NCI-H526 treated with DMSO at 0.1 percent for 48 hours (cell line): ENCODE results near the gene RNU7-1.
A peak's percentile ranks its signal among the peaks of the same experiment; 100 is the strongest.

Source experiments
- DNase-seq: peaks from one replicate; lab custom pipeline; 2025; lab: John Stamatoyannopoulos, UW

RNU7-1 gene

GRCh38 chr12:6965026-6965661 is 21.5 kb downstream of the RNU7-1 start:
- DNase-seq: peak; percentile 65

DNA sequence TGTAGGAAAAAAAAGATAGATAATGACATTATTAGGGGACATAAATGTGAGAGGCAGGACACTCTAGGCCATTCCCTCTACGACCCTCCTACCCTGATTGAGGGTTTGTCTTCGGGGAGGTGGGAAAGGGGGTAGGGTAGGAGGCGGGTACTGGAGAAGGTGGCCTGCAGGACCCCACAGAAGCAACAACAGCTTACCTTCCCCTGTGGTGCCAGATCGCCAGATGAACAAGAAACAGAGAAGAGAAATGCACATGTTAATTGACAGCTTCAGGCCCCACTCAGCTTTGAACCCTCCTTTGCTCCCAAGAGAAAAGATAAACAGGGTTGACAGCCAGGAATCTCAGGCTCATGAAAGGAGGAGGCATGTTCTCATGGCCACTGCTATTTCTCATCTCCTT is 22.1 kb downstream of the RNU7-1 start:
- no peak for DNase-seq

- DNase-seq: no peak
Observed at GRCh38 chr12:6966351-6966750, 22.7 kb downstream of the RNU7-1 start.

DNA sequence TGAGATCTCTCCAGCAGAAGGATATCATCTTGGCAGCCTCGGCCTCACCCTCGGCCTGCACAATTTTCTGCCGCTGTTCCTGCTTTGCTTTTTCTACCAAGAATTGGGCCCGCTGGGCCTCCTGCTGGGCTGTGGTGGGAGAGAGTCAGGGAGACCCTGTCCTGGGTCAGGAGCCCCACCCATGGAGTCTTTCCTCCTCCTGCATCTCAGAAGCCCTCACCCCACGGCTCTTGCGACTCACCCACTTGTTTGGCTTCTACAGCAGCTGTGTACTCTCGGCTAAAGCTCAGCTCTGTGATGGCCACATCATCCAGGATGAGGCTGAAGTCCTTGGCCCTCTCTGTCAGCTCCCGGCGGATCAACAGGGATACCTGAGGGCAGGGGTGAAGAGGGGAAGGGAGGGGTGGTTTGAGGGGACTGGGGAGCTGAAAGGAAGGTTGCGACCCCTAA is 24.1 kb downstream of the RNU7-1 start:
- DNase-seq: no peak

- no peak for DNase-seq
Observed at GRCh38 chr12:6968426-6968825, 24.8 kb downstream of the RNU7-1 start.

DNA sequence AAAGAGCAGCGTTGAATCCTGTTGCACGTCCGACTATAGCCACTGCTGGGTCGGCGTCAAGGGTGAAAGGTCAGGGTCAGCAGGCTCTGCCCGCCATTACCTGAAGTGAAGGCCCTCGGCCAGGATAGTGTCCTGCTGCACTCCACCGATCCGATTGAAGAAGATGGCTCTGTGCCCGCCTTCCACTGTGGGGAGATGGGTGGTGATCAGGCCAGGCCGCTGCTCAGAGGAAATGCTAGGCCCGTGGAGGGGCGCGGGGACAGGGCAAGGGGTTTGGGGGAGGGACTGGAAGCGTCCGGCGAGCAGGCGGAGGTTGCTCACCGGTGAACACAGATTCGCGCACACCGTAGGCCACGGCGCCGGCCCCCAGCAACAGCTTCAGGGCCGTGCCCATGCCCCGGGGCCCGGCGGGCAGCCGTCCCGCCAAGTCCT is 26.5 kb downstream of the RNU7-1 start:
- DNase-seq: peak; percentile 1

DNA sequence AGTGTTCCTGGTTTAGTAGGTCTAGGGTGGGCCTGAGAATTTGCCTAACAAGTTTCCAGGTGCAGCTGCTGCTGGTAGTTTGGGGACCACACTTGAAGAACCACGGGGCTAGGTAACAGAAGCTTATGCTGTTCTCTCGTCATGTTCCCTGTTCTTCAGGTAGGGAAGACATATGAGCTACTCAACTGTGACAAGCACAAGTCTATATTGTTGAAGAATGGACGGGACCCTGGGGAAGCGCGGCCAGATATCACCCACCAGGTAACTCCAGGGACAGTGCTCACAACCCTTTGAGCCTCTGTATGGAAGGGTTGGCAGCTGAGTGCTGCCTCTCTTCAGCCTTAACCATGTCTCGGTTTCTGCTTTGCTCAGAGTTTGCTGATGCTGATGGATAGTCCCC is 30.6 kb downstream of the RNU7-1 start:
- no peak for DNase-seq

DNA sequence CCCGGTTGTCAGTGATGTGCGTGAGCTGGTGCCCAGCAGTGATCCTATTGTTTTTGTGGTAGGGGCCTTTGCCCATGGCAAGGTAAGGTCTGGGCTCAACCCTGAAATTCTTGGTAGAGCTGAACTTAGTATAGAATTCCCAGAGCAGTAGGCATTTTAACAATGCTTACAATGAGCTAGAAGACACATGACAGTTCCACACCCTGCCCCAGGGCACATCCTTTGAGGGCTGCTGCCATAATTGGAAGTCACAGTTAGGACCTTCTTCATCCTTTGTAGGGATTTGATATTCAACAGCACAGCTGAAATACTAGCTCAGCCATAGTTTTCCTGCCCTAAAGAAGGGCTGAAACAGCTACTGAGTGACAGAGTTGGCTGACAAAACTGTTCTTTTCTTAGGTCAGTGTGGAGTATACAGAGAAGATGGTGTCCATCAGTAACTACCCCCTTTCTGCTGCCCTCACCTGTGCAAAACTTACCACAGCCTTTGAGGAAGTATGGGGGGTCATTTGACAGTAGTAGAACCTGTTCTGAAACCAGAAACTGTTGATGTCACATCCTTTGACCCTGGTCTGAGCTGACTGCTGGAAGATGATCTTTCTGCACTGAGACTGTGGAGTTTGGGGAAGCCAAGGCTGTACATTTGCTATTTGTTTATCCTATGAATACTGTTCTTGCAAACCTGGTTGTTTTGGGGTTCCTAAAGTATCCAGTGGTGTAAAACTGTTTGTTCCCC is 31.8 kb downstream of the RNU7-1 start:
- DNase-seq: no peak

DNA sequence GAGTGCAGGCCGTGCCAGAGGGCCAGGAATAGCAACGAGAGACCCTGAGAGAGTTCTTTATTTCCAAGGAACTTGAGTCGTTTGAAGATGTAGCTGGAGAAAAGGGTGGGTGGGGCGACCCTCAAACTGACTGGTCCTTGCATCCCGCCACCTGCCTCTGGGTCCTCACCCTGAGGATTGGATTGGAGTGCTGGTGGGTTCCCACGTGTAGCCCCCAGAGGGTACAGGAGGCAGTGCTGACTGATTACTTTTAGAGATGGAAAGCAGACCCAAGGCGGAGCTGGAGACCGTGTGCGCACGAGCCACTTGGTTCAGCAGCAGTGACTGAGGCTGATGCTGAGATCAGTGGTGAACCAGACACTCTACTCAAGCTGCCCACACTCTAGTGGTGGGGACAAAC is 34.0 kb downstream of the RNU7-1 start:
- no peak for DNase-seq

DNA sequence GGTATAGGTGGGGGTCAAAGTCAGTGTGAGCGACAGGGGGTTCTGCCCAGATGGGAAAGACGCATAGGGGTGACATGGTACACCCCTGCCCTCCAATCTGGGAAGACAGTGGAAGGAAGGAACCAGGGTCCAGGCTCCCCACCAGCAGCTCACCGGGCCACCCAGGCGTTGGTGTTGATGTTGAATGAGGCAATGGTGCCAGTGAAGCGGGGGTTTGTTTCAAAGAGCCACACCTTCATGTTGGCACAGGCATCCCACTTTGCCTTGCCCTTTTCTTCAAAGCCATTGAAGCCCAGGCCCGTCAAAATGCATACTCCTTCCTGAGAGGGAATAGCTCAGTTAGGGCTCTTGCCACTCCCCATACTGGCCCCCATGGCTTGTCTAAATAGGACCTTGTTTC is 34.6 kb downstream of the RNU7-1 start:
- DNase-seq: no peak

GRCh38 chr12:6978611-6979011 is 35.0 kb downstream of the RNU7-1 start:
- DNase-seq: no peak

DNA sequence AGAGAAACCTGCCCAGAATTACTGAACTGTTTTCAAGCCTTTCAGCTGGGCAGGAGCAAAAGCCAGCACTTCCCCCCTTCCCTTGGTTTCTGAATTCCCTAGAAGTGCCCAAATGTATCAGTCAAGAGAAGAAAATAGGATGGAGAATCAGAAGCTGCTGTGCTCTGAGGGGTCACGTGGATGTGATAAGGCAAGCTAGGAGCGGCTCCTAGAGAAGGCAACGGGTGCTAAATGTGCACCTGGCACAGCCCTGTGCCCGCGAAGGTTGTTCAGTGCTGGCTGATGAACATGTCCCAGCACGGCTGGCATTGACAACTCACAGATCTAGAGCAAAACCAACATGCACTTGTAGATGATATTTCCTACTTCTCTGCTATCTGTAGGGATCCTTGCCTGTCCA is 35.4 kb downstream of the RNU7-1 start:
- DNase-seq: no peak

GRCh38 chr12:6979453-6979852 is 35.8 kb downstream of the RNU7-1 start:
- no peak for DNase-seq

DNA sequence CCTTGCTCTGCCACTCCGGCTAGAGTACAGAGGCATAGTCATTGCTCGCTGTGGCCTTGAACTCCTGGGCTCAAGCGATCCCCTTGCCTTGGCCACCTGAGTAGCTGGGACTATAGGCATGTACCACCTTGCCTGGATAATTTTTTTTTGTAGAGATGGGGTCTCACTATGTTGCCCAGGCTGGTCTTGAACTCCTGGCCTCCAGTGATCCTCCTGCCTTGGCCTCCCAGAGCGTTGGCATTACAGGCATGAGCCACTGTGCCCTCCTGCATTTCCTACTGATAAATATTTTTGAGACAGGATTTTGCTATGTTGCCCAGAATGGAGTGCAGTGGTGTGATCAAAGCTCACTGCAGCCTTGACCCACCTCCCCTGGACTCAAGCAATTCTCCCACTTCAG is 36.5 kb downstream of the RNU7-1 start:
- DNase-seq: no peak

GRCh38 chr12:6980740-6981139 is 37.1 kb downstream of the RNU7-1 start:
- DNase-seq: no peak

GRCh38 chr12:6981152-6982052 is 37.8 kb downstream of the RNU7-1 start:
- DNase-seq: no peak

DNA sequence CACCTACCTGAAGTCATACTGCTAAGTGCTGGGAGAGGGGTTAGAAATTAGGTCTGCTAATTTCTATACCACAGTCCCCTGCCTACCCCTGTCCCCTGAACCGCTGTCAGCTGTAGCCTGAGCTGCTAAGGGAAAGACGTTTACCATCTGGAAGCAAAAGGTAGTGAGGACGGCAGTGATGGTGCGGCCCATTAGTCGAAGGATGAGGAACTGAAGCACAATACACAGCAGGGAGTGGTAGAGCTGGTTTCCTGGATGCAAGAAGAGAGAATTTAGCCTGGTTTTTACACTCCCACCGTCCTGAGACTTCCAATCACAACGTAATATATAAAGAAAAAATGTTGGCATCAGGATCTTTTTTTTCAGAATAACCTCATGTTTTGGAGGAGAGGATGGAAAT is 38.9 kb downstream of the RNU7-1 start:
- no peak for DNase-seq

DNA sequence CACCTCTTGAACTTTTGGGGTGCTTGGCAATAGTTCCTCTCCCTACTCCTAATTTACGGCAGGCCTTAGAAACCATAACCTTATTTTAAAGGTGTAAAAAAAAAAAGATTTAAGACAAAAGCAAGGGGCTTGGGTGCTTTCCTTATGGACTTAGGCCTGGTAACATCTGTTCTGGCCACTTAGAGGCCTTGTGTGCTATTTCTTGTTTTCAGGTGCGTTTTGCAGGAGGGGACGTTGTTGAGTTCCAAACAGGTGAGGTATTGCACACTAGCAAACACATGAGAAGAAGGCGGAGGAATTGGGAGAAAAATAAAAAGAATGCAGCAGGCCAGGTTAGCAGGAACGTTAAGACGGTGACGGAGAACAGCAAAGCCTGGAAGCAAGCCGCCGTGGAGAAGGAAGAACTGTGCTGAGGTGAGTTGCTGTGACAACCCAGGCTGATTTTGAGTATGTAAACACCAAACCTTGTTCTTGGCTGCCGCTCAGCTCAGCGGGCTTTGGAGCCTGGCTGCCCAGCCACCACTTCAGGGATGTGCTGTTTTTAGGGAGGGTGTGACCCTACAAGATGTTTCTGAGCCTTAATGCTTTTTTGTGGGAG is 44.4 kb downstream of the RNU7-1 start:
- DNase-seq: peak; percentile 57
